ENCODE measurements around the gene MEG3.

- no peak for TF ChIP-seq CTCF (IDR thresholded peaks at IDR 0.05)
- TF ChIP-seq POLR2A (IDR thresholded peaks at IDR 0.05): no peak
Observed at GRCh38 chr14:100796946-100797345, 29.0 kb upstream of the MEG3 start.

Data from thyroid gland (tissue), 4 donors.